Hepatocyte (in vitro differentiated cells): ENCODE results near the gene RBM12. TPM values are rescaled to one million over a fixed set of nuclear protein-coding genes. Genes with fewer than 3 reads are reported as not detected.

Experiments used
- DNase-seq: peaks from one replicate; pipeline ENCODE4 v3.0.0-alpha.2; 2016; ENCODE audit warnings: low spot score
- H2AFZ ChIP-seq: fragments of 200-600 bp; sonication (generic); 2 replicates; pipeline ENCODE4 v1.6.0; 2016; ENCODE audit warnings: antibody characterized with exemption, mild to moderate bottlenecking
- H3K27ac ChIP-seq: fragments of 200-600 bp; sonication (generic); 2 replicates; pipeline ENCODE4 v1.5.1; 2016; ENCODE audit warnings: mild to moderate bottlenecking
- H3K27me3 ChIP-seq: fragments of 200-600 bp; sonication (generic); 2 replicates; pipeline ENCODE4 v1.6.1; 2016
- H3K36me3 ChIP-seq: fragments of 200-600 bp; sonication (generic); replicated peaks from 2 replicates; pipeline ENCODE4 v1.5.1; 2016; ENCODE audit warnings: low read depth; ENCODE audit not compliant: insufficient read depth
- H3K4me1 ChIP-seq: fragments of 200-600 bp; sonication (generic); 2 replicates; pipeline ENCODE4 v1.5.1; 2016; ENCODE audit warnings: mild to moderate bottlenecking, moderate library complexity; ENCODE audit not compliant: insufficient read depth
- H3K4me2 ChIP-seq: fragments of 200-600 bp; sonication (generic); 2 replicates; pipeline ENCODE4 v1.6.0; 2016
- H3K4me3 ChIP-seq: fragments of 200-600 bp; sonication (generic); 2 replicates; pipeline ENCODE4 v1.5.1; 2016; ENCODE audit warnings: mild to moderate bottlenecking
- H3K79me2 ChIP-seq: fragments of 200-600 bp; sonication (generic); 2 replicates; pipeline ENCODE4 v1.6.0; 2017; ENCODE audit warnings: mild to moderate bottlenecking
- H3K9me2 ChIP-seq: fragments of 200-600 bp; sonication (generic); replicated peaks from 2 replicates; pipeline ENCODE4 v1.6.0; 2017; ENCODE audit warnings: mild to moderate bottlenecking; ENCODE audit not compliant: insufficient read depth
- H3K9me3 ChIP-seq: fragments of 200-600 bp; sonication (generic); 2 replicates; pipeline ENCODE4 v1.5.1; 2016; ENCODE audit warnings: low read depth, mild to moderate bottlenecking
- H4K20me1 ChIP-seq: fragments of 200-600 bp; sonication (generic); 2 replicates; pipeline ENCODE4 v1.6.0; 2016; ENCODE audit warnings: mild to moderate bottlenecking; ENCODE audit not compliant: insufficient read depth, poor library complexity, severe bottlenecking
- EZH2 ChIP-seq: fragments of 200-600 bp; sonication (generic); IDR thresholded peaks from 2 replicates; pipeline ENCODE4 v1.6.1; 2016; ENCODE audit warnings: antibody characterized with exemption, mild to moderate bottlenecking, borderline replicate concordance
- EZH2phosphoT487 ChIP-seq: fragments of 200-600 bp; sonication (generic); IDR thresholded peaks from one replicate; pipeline ENCODE4 v1.6.1; 2018; ENCODE audit warnings: antibody characterized with exemption, mild to moderate bottlenecking, low read depth, moderate library complexity; ENCODE audit not compliant: unreplicated experiment, severe bottlenecking
- WGBS: methylation state at CpG from one replicate; pipeline ENCODE4 v1.1.6; 2016; ENCODE audit warnings: low lambda C conversion rate; ENCODE audit errors: missing lambda C conversion rate; 5-methylcytosine and 5-hydroxymethylcytosine counted together
- polyA plus RNA-seq: library from polyadenylated mRNA; unstranded; fragments of >200 nt; fragmentation: Nextera tagmentation; extraction: Ambion mirVana; gene quantifications from 2 replicates; pipeline ENCODE4 v1.2.1, GENCODE V29; 2016
- total RNA-seq: library from RNA; depleted of rRNA; stranded (reverse); fragments of >200 nt; gene quantifications from 2 replicates; pipeline ENCODE4 v1.2.3, GENCODE V29; 2014
- TF ChIP-seq, protein P1 (sequence below): fragments of 200-600 bp; sonication (generic); IDR thresholded peaks from 2 replicates; pipeline ENCODE4 v1.5.1; 2016; ENCODE audit warnings: antibody characterized with exemption, mild to moderate bottlenecking; ENCODE audit not compliant: poor library complexity

The RBM12 gene
- total and polyA plus RNA-seq, 2 experiments from 2014 or later = 22.5 to 57.3 TPM

DNA sequence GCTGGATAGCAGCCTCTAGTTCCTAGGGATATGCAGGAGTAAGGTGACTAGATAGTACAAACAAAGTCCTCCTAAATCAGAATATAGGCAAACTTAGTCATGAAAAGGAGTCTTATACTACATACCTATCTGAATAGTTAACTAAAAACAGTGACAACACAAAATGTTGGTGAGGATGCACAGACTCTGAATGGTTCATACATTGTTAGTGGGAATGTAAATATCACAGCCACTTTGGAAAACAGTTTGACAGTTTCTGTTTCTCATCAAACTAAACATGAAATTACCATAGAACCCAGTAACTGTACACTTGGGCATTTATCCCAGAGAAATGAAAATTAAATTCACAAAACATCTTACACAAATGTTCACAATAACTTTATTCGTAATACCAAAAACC lies 17.3 kb upstream of the RBM12 start:
- Histone ChIP-seq H3K27me3 (no peaks in the 10 kb centered on the region), H3K4me3 (no peak overlapping the region), H3K4me1 (no peaks in the 10 kb centered on the region), H3K79me2 (no peaks in the 10 kb centered on the region), H3K9me3 (no peaks in the 10 kb centered on the region), H3K4me2 (no peak overlapping the region), H3K36me3 (no peaks in the 10 kb centered on the region), H3K9me2 (no peaks in the 10 kb centered on the region), H3K27ac (no peak overlapping the region), H4K20me1 (no peaks in the 10 kb centered on the region), H2AFZ (no peak overlapping the region)
- TF ChIP-seq EZH2 (no peak), EZH2phosphoT487 (no peak)
- TF ChIP-seq, protein P1, sequence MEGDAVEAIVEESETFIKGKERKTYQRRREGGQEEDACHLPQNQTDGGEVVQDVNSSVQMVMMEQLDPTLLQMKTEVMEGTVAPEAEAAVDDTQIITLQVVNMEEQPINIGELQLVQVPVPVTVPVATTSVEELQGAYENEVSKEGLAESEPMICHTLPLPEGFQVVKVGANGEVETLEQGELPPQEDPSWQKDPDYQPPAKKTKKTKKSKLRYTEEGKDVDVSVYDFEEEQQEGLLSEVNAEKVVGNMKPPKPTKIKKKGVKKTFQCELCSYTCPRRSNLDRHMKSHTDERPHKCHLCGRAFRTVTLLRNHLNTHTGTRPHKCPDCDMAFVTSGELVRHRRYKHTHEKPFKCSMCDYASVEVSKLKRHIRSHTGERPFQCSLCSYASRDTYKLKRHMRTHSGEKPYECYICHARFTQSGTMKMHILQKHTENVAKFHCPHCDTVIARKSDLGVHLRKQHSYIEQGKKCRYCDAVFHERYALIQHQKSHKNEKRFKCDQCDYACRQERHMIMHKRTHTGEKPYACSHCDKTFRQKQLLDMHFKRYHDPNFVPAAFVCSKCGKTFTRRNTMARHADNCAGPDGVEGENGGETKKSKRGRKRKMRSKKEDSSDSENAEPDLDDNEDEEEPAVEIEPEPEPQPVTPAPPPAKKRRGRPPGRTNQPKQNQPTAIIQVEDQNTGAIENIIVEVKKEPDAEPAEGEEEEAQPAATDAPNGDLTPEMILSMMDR = no peak
- DNase-seq = no peak
- 47% methylated on average over 1 of the region's 1 CpG for WGBS

GRCh38 chr20:35680452-35681183 lies 15.9 kb upstream of the RBM12 start:
- no peaks in the 10 kb centered on the region for H4K20me1 ChIP-seq
- H3K9me3 ChIP-seq = no peaks in the 10 kb centered on the region
- TF ChIP-seq EZH2 = no peak
- TF ChIP-seq, protein P1 = no peak
- TF ChIP-seq EZH2phosphoT487 = no peak
- H3K4me3 ChIP-seq = no peak overlapping the region
- H3K36me3 ChIP-seq = no peaks in the 10 kb centered on the region
- no peaks in the 10 kb centered on the region for H3K4me1 ChIP-seq
- no peak overlapping the region for H2AFZ ChIP-seq
- no peaks in the 10 kb centered on the region for H3K9me2 ChIP-seq
- no peaks in the 10 kb centered on the region for H3K79me2 ChIP-seq
- H3K27ac ChIP-seq = no peak overlapping the region
- no peak for DNase-seq
- 87% methylated on average over 4 of the region's 4 CpGs for WGBS
- H3K4me2 ChIP-seq = no peak overlapping the region
- H3K27me3 ChIP-seq = no peaks in the 10 kb centered on the region

GRCh38 chr20:35674921-35675320 lies 10.2 kb upstream of the RBM12 start:
- H3K9me3 ChIP-seq = no peaks in the 10 kb centered on the region
- no peaks in the 10 kb centered on the region for H3K4me1 ChIP-seq
- no peaks in the 10 kb centered on the region for H3K36me3 ChIP-seq
- TF ChIP-seq, protein P1 = no peak
- no peak for TF ChIP-seq EZH2phosphoT487
- TF ChIP-seq EZH2 = no peak
- H2AFZ ChIP-seq = no peak overlapping the region
- no peaks in the 10 kb centered on the region for H4K20me1 ChIP-seq
- H3K4me3 ChIP-seq = no peak overlapping the region
- no peaks in the 10 kb centered on the region for H3K9me2 ChIP-seq
- H3K79me2 ChIP-seq = no peaks in the 10 kb centered on the region
- DNase-seq = no peak
- H3K27ac ChIP-seq = no peak overlapping the region
- 96% methylated on average over 8 of the region's 8 CpGs for WGBS
- H3K27me3 ChIP-seq = no peaks in the 10 kb centered on the region
- H3K4me2 ChIP-seq = no peak overlapping the region

DNA sequence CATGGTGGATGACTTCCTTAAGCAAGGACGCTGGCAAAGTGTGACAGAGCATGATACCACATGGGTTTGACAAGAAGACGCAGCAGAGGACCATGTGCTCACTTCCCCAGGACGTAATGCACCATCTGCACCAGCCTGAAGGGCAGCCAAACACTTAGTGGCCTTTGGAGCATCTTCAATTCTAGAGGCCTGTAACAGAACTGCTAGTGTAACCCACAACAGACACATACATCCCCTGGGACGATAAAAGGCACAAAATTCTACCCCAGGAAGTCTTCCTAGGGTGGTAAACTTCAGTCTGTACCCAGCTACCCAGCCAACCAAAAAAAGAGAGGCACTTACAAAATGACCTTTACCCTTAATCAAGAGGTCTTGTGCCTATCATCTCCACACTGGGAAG lies 9.2 kb upstream of the RBM12 start:
- H3K36me3 ChIP-seq = no peaks in the 10 kb centered on the region
- DNase-seq = no peak

More for the DNA sequence above, 9.2 kb upstream of the RBM12 start:
- no peak overlapping the region for H3K27ac ChIP-seq
- H3K79me2 ChIP-seq = no peaks in the 10 kb centered on the region
- 91% methylated on average over 4 of the region's 4 CpGs for WGBS
- H2AFZ ChIP-seq = no peak overlapping the region
- no peak overlapping the region for H3K4me3 ChIP-seq
- H3K9me3 ChIP-seq = no peaks in the 10 kb centered on the region
- no peak overlapping the region for H3K4me2 ChIP-seq
- TF ChIP-seq, protein P1 = no peak
- TF ChIP-seq EZH2 = no peak
- TF ChIP-seq EZH2phosphoT487 = no peak
- H4K20me1 ChIP-seq = no peaks in the 10 kb centered on the region
- no peaks in the 10 kb centered on the region for H3K9me2 ChIP-seq
- no peaks in the 10 kb centered on the region for H3K4me1 ChIP-seq
- H3K27me3 ChIP-seq = no peaks in the 10 kb centered on the region
